HEK293 (cell line): ENCODE measurements around the gene B4GALT3.
A peak's percentile ranks its signal among the peaks of the same experiment; 100 is the strongest.

Source experiments
- CTCF ChIA-PET: fragments of 350-600 bp; formaldehyde crosslinking; extraction: SDS; loops from one replicate; lab custom pipeline; 2021; ENCODE audit warnings: antibody characterized with exemption; lab: Yijun Ruan, JAX
- POLR2A ChIA-PET: fragments of 300-600 bp; formaldehyde crosslinking; extraction: SDS; loops from one replicate; lab custom pipeline; 2020; ENCODE audit warnings: antibody characterized with exemption, inconsistent platforms; lab: Yijun Ruan, JAX
- H3K27ac ChIP-seq: fragments of 200-500 bp; sonication (Bioruptor generic); 2 replicates; pipeline ENCODE4 v1.5.1; 2014; ENCODE audit warnings: low read depth, low read length, control low read depth, inconsistent platforms; ENCODE audit errors: extremely low read depth
- H3K36me3 ChIP-seq, 2 experiments: fragments of 200-500 bp in 1 of 2; sonication (Bioruptor generic) in 1 of 2; 1 replicate in 1 of 2; 2 replicates in 1 of 2; pipeline ENCODE4 v1.5.1; 2014 to 2017; ENCODE audit warnings: inconsistent platforms in 2 of 2, low read length in 2 of 2; ENCODE audit not compliant: control insufficient read depth in 2 of 2, insufficient read depth in 1 of 2
- H3K4me1 ChIP-seq: fragments of 200-500 bp; sonication (Bioruptor generic); 2 replicates; pipeline ENCODE4 v1.5.1; 2014; ENCODE audit warnings: mild to moderate bottlenecking, low read length, inconsistent platforms; ENCODE audit not compliant: control insufficient read depth, insufficient read depth
- H3K4me3 ChIP-seq: 2 replicates; pipeline ENCODE4 v1.5.1; 2011; ENCODE audit warnings: low read depth, mild to moderate bottlenecking, control low read depth, low read length, moderate library complexity
- H3K9me3 ChIP-seq: fragments of 200-500 bp; sonication (Bioruptor generic); 2 replicates; pipeline ENCODE4 v1.5.1; 2014; ENCODE audit warnings: low read depth, low read length, inconsistent platforms; ENCODE audit not compliant: control insufficient read depth, insufficient read depth
- PATZ1 ChIP-seq: fragments of 450-650 bp; formaldehyde crosslinking; IDR thresholded peaks from 2 replicates; pipeline ENCODE4 v1.5.1; 2016; ENCODE audit warnings: missing biosample characterization, missing genetic modification characterization
- ZBTB10 ChIP-seq: fragments of 450-650 bp; formaldehyde crosslinking; IDR thresholded peaks from 2 replicates; pipeline ENCODE4 v1.5.1; 2016; ENCODE audit warnings: missing biosample characterization, missing genetic modification characterization
- ZBTB11 ChIP-seq: fragments of 450-650 bp; formaldehyde crosslinking; conservative IDR thresholded peaks from 2 replicates; pipeline ENCODE4 v1.5.1; 2016; ENCODE audit warnings: low read depth, missing biosample characterization, missing genetic modification characterization
- ZBTB17 ChIP-seq: fragments of 450-650 bp; formaldehyde crosslinking; IDR thresholded peaks from 2 replicates; pipeline ENCODE4 v1.5.1; 2016; ENCODE audit warnings: missing biosample characterization, missing genetic modification characterization
- ZBTB48 ChIP-seq: fragments of 450-650 bp; formaldehyde crosslinking; IDR thresholded peaks from 2 replicates; pipeline ENCODE4 v1.5.1; 2016; ENCODE audit warnings: missing biosample characterization, missing genetic modification characterization
- ZIC2 ChIP-seq: fragments of 450-650 bp; formaldehyde crosslinking; IDR thresholded peaks from 2 replicates; pipeline ENCODE4 v1.5.1; 2016; ENCODE audit warnings: missing biosample characterization, missing genetic modification characterization
- ZNF10 ChIP-seq: fragments of 450-650 bp; formaldehyde crosslinking; IDR thresholded peaks from 2 replicates; pipeline ENCODE4 v1.5.1; 2017; ENCODE audit warnings: missing biosample characterization, missing genetic modification characterization
- ZNF114 ChIP-seq: fragments of 450-650 bp; formaldehyde crosslinking; IDR thresholded peaks from 2 replicates; pipeline ENCODE4 v1.5.0; 2017; ENCODE audit warnings: missing biosample characterization, missing genetic modification characterization
- ZNF157 ChIP-seq: fragments of 450-650 bp; formaldehyde crosslinking; IDR thresholded peaks from 2 replicates; pipeline ENCODE4 v1.5.1; 2016; ENCODE audit warnings: missing biosample characterization, missing genetic modification characterization
- ZNF2 ChIP-seq: fragments of 450-650 bp; formaldehyde crosslinking; IDR thresholded peaks from 2 replicates; pipeline ENCODE4 v1.5.1; 2016; ENCODE audit warnings: missing biosample characterization, missing genetic modification characterization
- ZNF48 ChIP-seq: fragments of 450-650 bp; formaldehyde crosslinking; IDR thresholded peaks from 2 replicates; pipeline ENCODE4 v1.5.1; 2016; ENCODE audit warnings: missing biosample characterization, missing genetic modification characterization
- ZNF544 ChIP-seq: fragments of 450-650 bp; formaldehyde crosslinking; IDR thresholded peaks from 2 replicates; pipeline ENCODE4 v1.5.0; 2017; ENCODE audit warnings: missing biosample characterization, missing genetic modification characterization
- ZNF660 ChIP-seq: fragments of 450-650 bp; IDR thresholded peaks from 2 replicates; pipeline ENCODE4 v1.5.1; 2018; ENCODE audit warnings: missing biosample characterization, mild to moderate bottlenecking, missing genetic modification characterization
- ZNF777 ChIP-seq: fragments of 450-650 bp; formaldehyde crosslinking; IDR thresholded peaks from 2 replicates; pipeline ENCODE4 v1.5.1; 2017; ENCODE audit warnings: missing biosample characterization, missing genetic modification characterization, borderline replicate concordance
- TF ChIP-seq, protein P1 (sequence below): fragments of 450-650 bp; formaldehyde crosslinking; IDR thresholded peaks from 2 replicates; pipeline ENCODE4 v1.5.1; 2016; ENCODE audit warnings: missing biosample characterization, missing genetic modification characterization
- TF ChIP-seq, protein P2 (sequence below): fragments of 450-650 bp; formaldehyde crosslinking; optimal IDR thresholded peaks from 2 replicates; pipeline ENCODE3; 2016; ENCODE audit warnings: missing biosample characterization, mild to moderate bottlenecking, missing genetic modification characterization
- TF ChIP-seq, protein P3 (sequence below): fragments of 450-650 bp; formaldehyde crosslinking; IDR thresholded peaks from 2 replicates; pipeline ENCODE4 v1.5.1; 2016; ENCODE audit warnings: missing biosample characterization, missing genetic modification characterization

Gene B4GALT3

GRCh38 chr1:161193561-161194235, 16.4 kb upstream of the B4GALT3 start:
- Histone ChIP-seq H3K9me3 (no peaks in the 10 kb centered on the region), H3K4me1 (0 out of 2 replicates have a peak, but pooled peaks cover 6% of the 10 kb centered on the region), H3K36me3 (no peaks in the 10 kb centered on the region), H3K27ac (no peak overlapping the region), H3K4me3 (no peak overlapping the region)
- ChIA-PET CTCF (interaction anchor here (0.6 to 4.5 kb wide), 16 partner anchors 9 to 668 kb away, joined by 3 to 45 read pairs (median 6); partner anchors contain the start of genes APOA2, NDUFS2 and TOMM40L), POLR2A (no interaction called here)
- TF ChIP-seq ZBTB11 (tag by site-specific recombination): no peak
- no peak for TF ChIP-seq ZIC2 (tag by site-specific recombination)
- no peak for TF ChIP-seq ZNF157 (tag by site-specific recombination)

GRCh38 chr1:161192476-161193465, 15.5 kb upstream of the B4GALT3 start:
- no peak overlapping the region for H3K4me3 ChIP-seq
- H3K4me1 ChIP-seq: no peaks in the 10 kb centered on the region
- no peak overlapping the region for H3K27ac ChIP-seq
- no peaks in the 10 kb centered on the region for H3K9me3 ChIP-seq
- H3K36me3 ChIP-seq: no peaks in the 10 kb centered on the region
- ChIA-PET POLR2A (interaction anchor here (0.6 kb wide), 1 partner anchor 10 kb away, joined by 3 read pairs; the partner anchor contains the start of gene NDUFS2), CTCF (interaction anchor here (0.6 to 4.5 kb wide), 40 partner anchors 8 to 669 kb away, joined by 3 to 45 read pairs (median 5); partner anchors contain the start of genes APOA2, NDUFS2, PPOX and TOMM40L)
- TF ChIP-seq, protein P1, sequence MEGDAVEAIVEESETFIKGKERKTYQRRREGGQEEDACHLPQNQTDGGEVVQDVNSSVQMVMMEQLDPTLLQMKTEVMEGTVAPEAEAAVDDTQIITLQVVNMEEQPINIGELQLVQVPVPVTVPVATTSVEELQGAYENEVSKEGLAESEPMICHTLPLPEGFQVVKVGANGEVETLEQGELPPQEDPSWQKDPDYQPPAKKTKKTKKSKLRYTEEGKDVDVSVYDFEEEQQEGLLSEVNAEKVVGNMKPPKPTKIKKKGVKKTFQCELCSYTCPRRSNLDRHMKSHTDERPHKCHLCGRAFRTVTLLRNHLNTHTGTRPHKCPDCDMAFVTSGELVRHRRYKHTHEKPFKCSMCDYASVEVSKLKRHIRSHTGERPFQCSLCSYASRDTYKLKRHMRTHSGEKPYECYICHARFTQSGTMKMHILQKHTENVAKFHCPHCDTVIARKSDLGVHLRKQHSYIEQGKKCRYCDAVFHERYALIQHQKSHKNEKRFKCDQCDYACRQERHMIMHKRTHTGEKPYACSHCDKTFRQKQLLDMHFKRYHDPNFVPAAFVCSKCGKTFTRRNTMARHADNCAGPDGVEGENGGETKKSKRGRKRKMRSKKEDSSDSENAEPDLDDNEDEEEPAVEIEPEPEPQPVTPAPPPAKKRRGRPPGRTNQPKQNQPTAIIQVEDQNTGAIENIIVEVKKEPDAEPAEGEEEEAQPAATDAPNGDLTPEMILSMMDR (tag by site-specific recombination): peak; percentile 71
- TF ChIP-seq ZIC2 (tag by site-specific recombination) (no peak), ZBTB48 (tag by site-specific recombination) (peak; percentile 39; the same call in 1 of the 2 replicates), ZNF544 (no peak), ZNF2 (tag by site-specific recombination) (0 out of 2 replicates have a peak, but pooled peaks have one; percentile 28), ZNF48 (tag by site-specific recombination) (no peak), PATZ1 (peak; percentile 42; the same call in 1 of the 2 replicates), ZNF660 (0 out of 2 replicates have a peak, but pooled peaks have one; percentile 41), ZBTB10 (0 out of 2 replicates have a peak, but pooled peaks have one; percentile 35), ZBTB17 (tag by site-specific recombination) (peak; percentile 40), ZNF777 (tag by site-specific recombination) (no peak), ZNF10 (tag by site-specific recombination) (no peak), ZNF114 (tag by site-specific recombination) (no peak)
- TF ChIP-seq, protein P2, sequence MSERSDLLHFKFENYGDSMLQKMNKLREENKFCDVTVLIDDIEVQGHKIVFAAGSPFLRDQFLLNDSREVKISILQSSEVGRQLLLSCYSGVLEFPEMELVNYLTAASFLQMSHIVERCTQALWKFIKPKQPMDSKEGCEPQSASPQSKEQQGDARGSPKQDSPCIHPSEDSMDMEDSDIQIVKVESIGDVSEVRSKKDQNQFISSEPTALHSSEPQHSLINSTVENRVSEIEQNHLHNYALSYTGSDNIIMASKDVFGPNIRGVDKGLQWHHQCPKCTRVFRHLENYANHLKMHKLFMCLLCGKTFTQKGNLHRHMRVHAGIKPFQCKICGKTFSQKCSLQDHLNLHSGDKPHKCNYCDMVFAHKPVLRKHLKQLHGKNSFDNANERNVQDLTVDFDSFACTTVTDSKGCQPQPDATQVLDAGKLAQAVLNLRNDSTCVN: no peak
- TF ChIP-seq, protein P3, sequence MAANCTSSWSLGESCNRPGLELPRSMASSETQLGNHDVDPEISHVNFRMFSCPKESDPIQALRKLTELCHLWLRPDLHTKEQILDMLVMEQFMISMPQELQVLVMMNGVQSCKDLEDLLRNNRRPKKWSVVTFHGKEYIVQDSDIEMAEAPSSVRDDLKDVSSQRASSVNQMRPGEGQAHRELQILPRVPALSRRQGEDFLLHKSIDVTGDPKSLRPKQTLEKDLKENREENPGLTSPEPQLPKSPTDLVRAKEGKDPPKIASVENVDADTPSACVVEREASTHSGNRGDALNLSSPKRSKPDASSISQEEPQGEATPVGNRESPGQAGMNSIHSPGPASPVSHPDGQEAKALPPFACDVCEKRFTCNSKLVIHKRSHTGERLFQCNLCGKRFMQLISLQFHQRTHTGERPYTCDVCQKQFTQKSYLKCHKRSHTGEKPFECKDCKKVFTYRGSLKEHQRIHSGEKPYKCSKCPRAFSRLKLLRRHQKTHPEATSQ (tag by site-specific recombination): no peak
